Measurements from ENCODE around the gene DHRS2. TPM values are rescaled to one million over a fixed set of nuclear protein-coding genes. Genes with fewer than 3 reads are reported as not detected.
"Not testable (repeated sequence)": the region's sequence is repeated elsewhere in the genome, so short reads cannot be mapped to it uniquely, and the experiment has no call there.

Gene DHRS2
- total and polyA plus RNA-seq, 4 donors, result 0.08 to 0.67 (median 0.36) TPM

GRCh38 chr14:23675337-23675736 lies 39.2 kb downstream of the DHRS2 start:
- no peaks in the 10 kb centered on the region for H3K9me3 ChIP-seq (ENCODE audit: control insufficient read depth in 4 of 4, insufficient read depth in 3 of 4, low read length in 3 of 4)

GRCh38 chr14:23675906-23676305 lies 39.7 kb downstream of the DHRS2 start:
- Histone ChIP-seq H3K9ac (ENCODE audit: insufficient read depth in 1 of 2, low read length in 2 of 2) (no peak overlapping the region), H3K9me3 (ENCODE audit: control insufficient read depth in 4 of 4, insufficient read depth in 3 of 4, low read length in 3 of 4) (no peaks in the 10 kb centered on the region), H3K27ac (ENCODE audit: low read depth in 1 of 2, low read length in 1 of 2) (no peak overlapping the region), H3K36me3 (ENCODE audit: control insufficient read depth in 4 of 4, insufficient read depth in 4 of 4, low read length in 4 of 4) (no peaks in the 10 kb centered on the region), H3K27me3 (ENCODE audit: control insufficient read depth in 3 of 3, insufficient read depth in 3 of 3, low read length in 2 of 3) (no peaks in the 10 kb centered on the region), H3K4me1 (ENCODE audit: control insufficient read depth in 5 of 5, insufficient read depth in 5 of 5, low read length in 5 of 5) (no peaks in the 10 kb centered on the region), H3K4me3 (no peak overlapping the region)
- DNase-seq (no peak), ATAC-seq (ENCODE audit: insufficient read depth, low FRiP score) (no peak)
- no peak for TF ChIP-seq CTCF (IDR thresholded peaks at IDR 0.05; ENCODE audit: control extremely low read depth, extremely low read depth)
- WGBS, 2 donors, result 85 to 91% methylated on average over 4 of the region's 4 CpGs

More at GRCh38 chr14:23675337-23675736, 39.2 kb downstream of the DHRS2 start:
- DNase-seq (no peak), ATAC-seq (ENCODE audit: insufficient read depth, low FRiP score) (no peak)
- H3K27ac ChIP-seq (ENCODE audit: low read depth in 1 of 2, low read length in 1 of 2), result no peak overlapping the region
- H3K4me1 ChIP-seq (ENCODE audit: control insufficient read depth in 5 of 5, insufficient read depth in 5 of 5, low read length in 5 of 5), result no peaks in the 10 kb centered on the region
- TF ChIP-seq CTCF (IDR thresholded peaks at IDR 0.05; ENCODE audit: control extremely low read depth, extremely low read depth), result no peak
- no peaks in the 10 kb centered on the region for H3K27me3 ChIP-seq (ENCODE audit: control insufficient read depth in 3 of 3, insufficient read depth in 3 of 3, low read length in 2 of 3)
- 60 to 81% methylated on average over 2 of the region's 2 CpGs for WGBS, 2 donors
- no peaks in the 10 kb centered on the region for H3K36me3 ChIP-seq (ENCODE audit: control insufficient read depth in 4 of 4, insufficient read depth in 4 of 4, low read length in 4 of 4)
- H3K9ac ChIP-seq (ENCODE audit: insufficient read depth in 1 of 2, low read length in 2 of 2), result no peak overlapping the region
- H3K4me3 ChIP-seq, result no peak overlapping the region

GRCh38 chr14:23681337-23681736 lies 45.2 kb downstream of the DHRS2 start:
- no peak for TF ChIP-seq CTCF (IDR thresholded peaks at IDR 0.05; ENCODE audit: control extremely low read depth, extremely low read depth)
- no peak for DNase-seq
- no peak overlapping the region for H3K9ac ChIP-seq (ENCODE audit: insufficient read depth in 1 of 2, low read length in 2 of 2)
- H3K27me3 ChIP-seq (ENCODE audit: control insufficient read depth in 3 of 3, insufficient read depth in 3 of 3, low read length in 2 of 3), result peaks cover 0 to 4% (median 0%) of the 10 kb centered on the region in 3 donors
- H3K27ac ChIP-seq (ENCODE audit: low read depth in 1 of 2, low read length in 1 of 2), result no peak overlapping the region
- H3K4me1 ChIP-seq (ENCODE audit: control insufficient read depth in 5 of 5, insufficient read depth in 5 of 5, low read length in 5 of 5), result no peaks in the 10 kb centered on the region
- no peak overlapping the region for H3K4me3 ChIP-seq
- H3K9me3 ChIP-seq (ENCODE audit: control insufficient read depth in 4 of 4, insufficient read depth in 3 of 4, low read length in 3 of 4), result no peaks in the 10 kb centered on the region
- ATAC-seq (ENCODE audit: insufficient read depth, low FRiP score), result no peak
- H3K36me3 ChIP-seq (ENCODE audit: control insufficient read depth in 4 of 4, insufficient read depth in 4 of 4, low read length in 4 of 4), result no peaks in the 10 kb centered on the region
- 88% methylated on average over 1 of the region's 1 CpG for WGBS, 2 donors

GRCh38 chr14:23689709-23690514 lies 53.7 kb downstream of the DHRS2 start:
- WGBS, 2 donors, result 86 to 92% methylated on average over 3 of the region's 3 CpGs
- not testable (repeated sequence) for H3K27me3 ChIP-seq (ENCODE audit: control insufficient read depth in 3 of 3, insufficient read depth in 3 of 3, low read length in 2 of 3); ATAC-seq (ENCODE audit: insufficient read depth, low FRiP score)

More at GRCh38 chr14:23689709-23690514, 53.7 kb downstream of the DHRS2 start:
- H3K9me3 ChIP-seq (ENCODE audit: control insufficient read depth in 4 of 4, insufficient read depth in 3 of 4, low read length in 3 of 4); DNase-seq; H3K36me3 ChIP-seq (ENCODE audit: control insufficient read depth in 4 of 4, insufficient read depth in 4 of 4, low read length in 4 of 4); H3K27ac ChIP-seq (ENCODE audit: low read depth in 1 of 2, low read length in 1 of 2); H3K4me3 ChIP-seq; H3K9ac ChIP-seq (ENCODE audit: insufficient read depth in 1 of 2, low read length in 2 of 2): not testable (repeated sequence)
- peaks cover 0 to 24% (median 3%) of the 10 kb centered on the region in 5 donors for H3K4me1 ChIP-seq (ENCODE audit: control insufficient read depth in 5 of 5, insufficient read depth in 5 of 5, low read length in 5 of 5)
